Measurements from ENCODE around the gene PARVA. TPM values are rescaled to one million over a fixed set of nuclear protein-coding genes. Genes with fewer than 3 reads are reported as not detected.

PARVA gene
- polyA plus RNA-seq, 2 of the 4 experiments (the other 2 are of a cell fraction): 25.5 to 26.1 TPM

DNA sequence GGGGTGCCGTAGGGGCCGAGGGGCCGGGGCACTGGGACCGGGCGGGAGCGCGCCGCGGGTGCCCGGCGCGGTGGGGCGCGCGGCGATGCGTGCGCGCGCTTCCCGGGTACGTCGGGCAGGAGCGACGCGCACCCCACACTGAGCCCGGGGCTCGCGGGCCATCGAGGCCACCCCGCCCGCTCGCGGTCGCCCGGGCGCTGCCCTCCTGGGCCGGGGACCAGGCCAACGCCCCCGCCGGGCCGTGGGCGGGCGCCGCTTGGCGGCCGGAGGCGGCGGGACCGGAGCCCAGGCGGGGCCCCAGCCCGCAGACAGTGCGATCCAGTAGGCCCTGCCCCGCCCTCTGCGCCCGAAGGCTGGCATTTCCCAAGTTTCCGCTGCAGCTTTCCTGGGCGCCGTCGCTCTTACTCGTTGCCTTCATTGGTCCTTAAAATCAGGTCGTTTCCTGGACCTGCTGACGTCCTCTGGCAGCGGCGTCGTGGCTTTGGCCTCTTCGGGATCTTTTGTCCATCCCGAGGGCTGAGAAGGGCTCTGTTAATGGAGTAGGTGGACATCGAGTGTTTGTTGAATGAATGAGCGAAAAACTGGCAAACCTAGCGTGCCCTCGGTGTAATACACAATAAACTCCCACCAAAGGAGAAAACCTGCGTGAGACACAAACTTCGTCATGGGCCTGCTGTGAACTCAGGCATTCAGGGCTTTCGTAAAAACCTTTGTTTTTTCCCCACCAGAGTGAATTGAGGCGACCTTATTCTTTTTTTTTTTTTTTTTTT lies 638 bp downstream of the PARVA start (continued):
- no peak for TF ChIP-seq SREBF2 (IDR thresholded peaks at IDR 0.05)
- no peak for TF ChIP-seq CHD2 (IDR thresholded peaks at IDR 0.05; ENCODE audit: low read length, partially characterized antibody)
- TF ChIP-seq, protein P1, sequence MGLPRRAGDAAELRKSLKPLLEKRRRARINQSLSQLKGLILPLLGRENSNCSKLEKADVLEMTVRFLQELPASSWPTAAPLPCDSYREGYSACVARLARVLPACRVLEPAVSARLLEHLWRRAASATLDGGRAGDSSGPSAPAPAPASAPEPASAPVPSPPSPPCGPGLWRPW (IDR thresholded peaks at IDR 0.05): no peak
- TF ChIP-seq, protein P2, sequence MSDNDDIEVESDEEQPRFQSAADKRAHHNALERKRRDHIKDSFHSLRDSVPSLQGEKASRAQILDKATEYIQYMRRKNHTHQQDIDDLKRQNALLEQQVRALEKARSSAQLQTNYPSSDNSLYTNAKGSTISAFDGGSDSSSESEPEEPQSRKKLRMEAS (IDR thresholded peaks at IDR 0.05): peak; percentile 50
- TF ChIP-seq, protein P3, sequence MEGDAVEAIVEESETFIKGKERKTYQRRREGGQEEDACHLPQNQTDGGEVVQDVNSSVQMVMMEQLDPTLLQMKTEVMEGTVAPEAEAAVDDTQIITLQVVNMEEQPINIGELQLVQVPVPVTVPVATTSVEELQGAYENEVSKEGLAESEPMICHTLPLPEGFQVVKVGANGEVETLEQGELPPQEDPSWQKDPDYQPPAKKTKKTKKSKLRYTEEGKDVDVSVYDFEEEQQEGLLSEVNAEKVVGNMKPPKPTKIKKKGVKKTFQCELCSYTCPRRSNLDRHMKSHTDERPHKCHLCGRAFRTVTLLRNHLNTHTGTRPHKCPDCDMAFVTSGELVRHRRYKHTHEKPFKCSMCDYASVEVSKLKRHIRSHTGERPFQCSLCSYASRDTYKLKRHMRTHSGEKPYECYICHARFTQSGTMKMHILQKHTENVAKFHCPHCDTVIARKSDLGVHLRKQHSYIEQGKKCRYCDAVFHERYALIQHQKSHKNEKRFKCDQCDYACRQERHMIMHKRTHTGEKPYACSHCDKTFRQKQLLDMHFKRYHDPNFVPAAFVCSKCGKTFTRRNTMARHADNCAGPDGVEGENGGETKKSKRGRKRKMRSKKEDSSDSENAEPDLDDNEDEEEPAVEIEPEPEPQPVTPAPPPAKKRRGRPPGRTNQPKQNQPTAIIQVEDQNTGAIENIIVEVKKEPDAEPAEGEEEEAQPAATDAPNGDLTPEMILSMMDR (IDR thresholded peaks at IDR 0.05): peak; percentile 33; the same call in 2 of the 3 replicates
- no peak for TF ChIP-seq KDM5A (IDR thresholded peaks at IDR 0.05)
- TF ChIP-seq, protein P4, sequence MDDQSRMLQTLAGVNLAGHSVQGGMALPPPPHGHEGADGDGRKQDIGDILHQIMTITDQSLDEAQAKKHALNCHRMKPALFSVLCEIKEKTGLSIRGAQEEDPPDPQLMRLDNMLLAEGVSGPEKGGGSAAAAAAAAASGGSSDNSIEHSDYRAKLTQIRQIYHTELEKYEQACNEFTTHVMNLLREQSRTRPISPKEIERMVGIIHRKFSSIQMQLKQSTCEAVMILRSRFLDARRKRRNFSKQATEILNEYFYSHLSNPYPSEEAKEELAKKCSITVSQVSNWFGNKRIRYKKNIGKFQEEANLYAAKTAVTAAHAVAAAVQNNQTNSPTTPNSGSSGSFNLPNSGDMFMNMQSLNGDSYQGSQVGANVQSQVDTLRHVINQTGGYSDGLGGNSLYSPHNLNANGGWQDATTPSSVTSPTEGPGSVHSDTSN (IDR thresholded peaks at IDR 0.05): no peak
- TF ChIP-seq, protein P5, sequence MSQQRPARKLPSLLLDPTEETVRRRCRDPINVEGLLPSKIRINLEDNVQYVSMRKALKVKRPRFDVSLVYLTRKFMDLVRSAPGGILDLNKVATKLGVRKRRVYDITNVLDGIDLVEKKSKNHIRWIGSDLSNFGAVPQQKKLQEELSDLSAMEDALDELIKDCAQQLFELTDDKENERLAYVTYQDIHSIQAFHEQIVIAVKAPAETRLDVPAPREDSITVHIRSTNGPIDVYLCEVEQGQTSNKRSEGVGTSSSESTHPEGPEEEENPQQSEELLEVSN (IDR thresholded peaks at IDR 0.05; ENCODE audit: borderline replicate concordance, low read depth): peak; percentile 54
- TF ChIP-seq TFCP2L1 (CRISPR knock-in tag; IDR thresholded peaks at IDR 0.05): no peak
- TF ChIP-seq FOXS1 (CRISPR knock-in tag; IDR thresholded peaks at IDR 0.05): no peak
- no peak for TF ChIP-seq EHMT2 (IDR thresholded peaks at IDR 0.05; ENCODE audit: low read depth)
- no peak for TF ChIP-seq FOSB (CRISPR knock-in tag; IDR thresholded peaks at IDR 0.05)
- no peak for TF ChIP-seq FOSL2 (IDR thresholded peaks at IDR 0.05)
- TF ChIP-seq FOSL2 (CRISPR knock-in tag; IDR thresholded peaks at IDR 0.05): no peak
- TF ChIP-seq ZC3H11A (IDR thresholded peaks at IDR 0.05): 0 out of 2 replicates have a peak, but pooled peaks have one; percentile 12
- TF ChIP-seq, protein P6, sequence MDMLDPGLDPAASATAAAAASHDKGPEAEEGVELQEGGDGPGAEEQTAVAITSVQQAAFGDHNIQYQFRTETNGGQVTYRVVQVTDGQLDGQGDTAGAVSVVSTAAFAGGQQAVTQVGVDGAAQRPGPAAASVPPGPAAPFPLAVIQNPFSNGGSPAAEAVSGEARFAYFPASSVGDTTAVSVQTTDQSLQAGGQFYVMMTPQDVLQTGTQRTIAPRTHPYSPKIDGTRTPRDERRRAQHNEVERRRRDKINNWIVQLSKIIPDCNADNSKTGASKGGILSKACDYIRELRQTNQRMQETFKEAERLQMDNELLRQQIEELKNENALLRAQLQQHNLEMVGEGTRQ (IDR thresholded peaks at IDR 0.05): no peak
- no peak for TF ChIP-seq NFE2L2 (conservative IDR thresholded peaks at IDR 0.05; ENCODE audit: low read length)
- peak; percentile 42; the same call in 1 of the 2 replicates for TF ChIP-seq PHF8 (IDR thresholded peaks at IDR 0.05; ENCODE audit: borderline replicate concordance, low read depth)
- TF ChIP-seq CEBPB (IDR thresholded peaks at IDR 0.05): peak in 1 of 2 experiments; percentile 34; a peak in 1 of 4 replicates
- no peak for TF ChIP-seq EP300 (IDR thresholded peaks at IDR 0.05)
- peak; percentile 26 for TF ChIP-seq RFX5 (IDR thresholded peaks at IDR 0.05)
- TF ChIP-seq RCOR1 (IDR thresholded peaks at IDR 0.05; ENCODE audit: low read depth, low read length): no peak
- no peak for TF ChIP-seq ESRRA (IDR thresholded peaks at IDR 0.05; ENCODE audit: borderline replicate concordance, low read length)
- TF ChIP-seq TP53 (CRISPR knock-in tag; IDR thresholded peaks at IDR 0.05): no peak
- no peak for TF ChIP-seq HDAC2 (IDR thresholded peaks at IDR 0.05)

Measured in A549 (cell line).